Limb (tissue), 2 donors: ENCODE data around the gene CHN1.

Source experiments
- DNase-seq, 2 donors: peaks; one replicate each; pipeline ENCODE4 v3.0.0-alpha.2; 2016; ENCODE audit errors: extremely low spot score in 2 of 2

Gene CHN1

GRCh38 chr2:174873471-174873870 is 131.7 kb downstream of the CHN1 start:
- no peak for DNase-seq

DNA sequence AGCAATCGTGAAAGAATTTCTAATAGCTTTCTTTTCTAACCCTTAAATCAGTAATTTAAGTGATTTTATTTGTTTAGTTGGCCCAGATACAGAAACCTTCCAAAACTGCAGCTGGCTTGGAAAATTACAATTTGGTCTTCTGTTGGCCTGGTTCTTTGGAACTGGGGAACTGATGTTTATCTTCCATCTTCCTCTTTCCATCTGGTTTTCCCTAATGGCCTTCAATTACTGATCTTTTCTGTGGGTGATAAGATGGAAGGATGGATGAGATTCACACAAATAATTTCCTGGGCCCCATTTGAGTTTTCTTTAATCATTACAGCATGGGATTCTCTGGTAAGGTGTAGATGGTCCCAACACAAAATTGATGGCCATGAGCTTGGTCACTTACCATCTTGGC is 134.4 kb downstream of the CHN1 start:
- no peak for DNase-seq

DNA sequence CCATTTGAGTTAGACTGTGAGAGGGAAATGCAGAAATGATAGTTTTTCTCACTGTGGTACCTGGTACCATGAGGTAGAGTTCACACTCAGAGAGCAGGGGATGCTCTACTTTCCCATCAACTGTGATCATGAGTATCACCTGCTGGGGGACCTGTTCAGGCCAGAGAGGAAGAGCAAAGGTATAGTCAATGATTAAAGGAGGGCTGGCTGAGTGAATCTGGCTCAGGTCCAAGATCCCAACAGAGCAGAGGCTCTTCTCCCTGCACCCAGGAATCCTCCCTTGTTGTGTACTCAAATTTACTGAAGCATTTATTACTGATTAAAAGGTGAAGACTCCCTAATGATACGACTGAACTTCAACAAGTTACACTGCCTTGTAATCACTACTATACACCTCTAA is 136.3 kb downstream of the CHN1 start:
- DNase-seq = no peak

GRCh38 chr2:174866421-174866820 is 138.8 kb downstream of the CHN1 start:
- DNase-seq = no peak

DNA sequence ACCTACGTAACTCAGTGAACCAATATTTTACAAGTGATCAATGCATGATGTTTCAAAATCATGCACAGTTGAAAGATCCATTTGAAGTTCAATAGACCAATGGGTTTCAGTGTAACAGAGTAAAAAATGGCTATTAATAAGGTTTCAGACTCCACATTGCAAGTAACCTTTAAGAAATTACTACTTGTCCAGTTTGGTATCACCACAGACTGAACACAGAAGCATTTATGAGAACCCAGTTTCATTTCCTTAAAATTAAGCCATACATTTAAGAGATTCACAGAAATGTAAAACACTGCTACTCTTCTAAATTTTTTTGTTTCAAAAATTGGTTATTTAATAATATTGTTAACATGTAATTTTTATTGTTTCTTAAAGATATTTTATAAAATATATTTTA is 142.0 kb downstream of the CHN1 start:
- no peak for DNase-seq

- DNase-seq = no peak
These were observed 145.5 kb downstream of the CHN1 start for GRCh38 chr2:174859563-174860169.

GRCh38 chr2:174858745-174859144 is 146.4 kb downstream of the CHN1 start:
- no peak for DNase-seq

DNA sequence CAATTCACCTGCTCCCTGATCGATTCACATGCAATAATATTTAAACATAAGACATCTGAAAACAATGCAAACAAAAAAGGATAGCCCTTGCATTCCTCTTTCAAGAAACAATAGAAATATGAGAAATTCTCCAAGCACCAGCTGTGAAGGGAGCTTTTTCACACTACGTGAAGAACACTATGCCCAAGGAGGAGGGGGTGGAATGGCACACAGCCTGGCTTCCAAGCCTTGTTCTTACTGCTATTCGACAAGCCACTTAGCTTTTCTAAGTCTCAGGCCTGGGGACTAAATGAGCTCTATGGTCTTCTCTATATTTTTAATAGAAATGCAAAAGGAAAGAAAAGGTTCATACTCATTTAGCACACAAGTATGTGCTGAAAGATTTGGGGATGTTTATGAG is 148.7 kb downstream of the CHN1 start:
- no peak for DNase-seq

- DNase-seq = peak in 1 of 2 donors; percentile 66
These were observed 157.9 kb downstream of the CHN1 start for GRCh38 chr2:174846941-174847938.

DNA sequence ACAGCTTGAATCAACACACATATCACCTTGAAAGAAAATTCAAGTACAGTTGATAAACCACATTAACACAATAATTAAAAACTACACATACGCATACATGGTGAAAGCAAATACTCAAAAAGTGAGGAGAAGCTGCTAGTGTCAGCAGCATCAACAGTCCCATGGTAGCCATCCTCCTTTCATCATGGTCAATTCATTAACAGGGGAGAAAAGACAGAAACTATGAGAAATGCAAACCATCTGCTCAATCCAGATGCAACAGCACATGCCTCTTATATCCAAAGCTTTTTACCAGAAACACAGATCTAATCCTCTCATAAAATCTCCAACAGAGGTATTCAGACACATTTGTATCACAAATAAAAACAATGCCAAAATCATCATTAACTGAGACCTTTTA is 159.0 kb downstream of the CHN1 start:
- DNase-seq = no peak

DNA sequence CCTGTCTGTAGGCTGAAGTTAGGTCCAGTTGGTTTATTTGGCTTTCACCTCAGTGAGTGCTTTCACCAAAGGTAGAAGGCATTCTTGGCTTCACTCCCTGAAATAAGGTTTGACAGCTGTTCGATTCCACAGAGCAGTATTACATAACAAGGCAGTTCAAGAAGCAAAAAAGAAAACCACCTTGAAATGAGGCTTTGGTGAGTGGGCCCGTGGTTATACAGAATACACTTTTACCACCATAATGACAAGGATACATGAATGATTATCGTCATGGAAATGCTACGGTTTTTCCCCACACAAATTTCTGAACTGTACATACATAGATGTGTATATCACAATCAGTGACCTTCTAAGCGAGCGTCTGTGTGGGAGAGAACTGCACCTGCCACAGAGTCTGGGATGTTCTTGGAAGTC is 160.9 kb downstream of the CHN1 start:
- no peak for DNase-seq

- no peak for DNase-seq
These were observed 162.7 kb downstream of the CHN1 start for GRCh38 chr2:174842496-174842895.

GRCh38 chr2:174841936-174842335 is 163.2 kb downstream of the CHN1 start:
- DNase-seq = no peak

DNA sequence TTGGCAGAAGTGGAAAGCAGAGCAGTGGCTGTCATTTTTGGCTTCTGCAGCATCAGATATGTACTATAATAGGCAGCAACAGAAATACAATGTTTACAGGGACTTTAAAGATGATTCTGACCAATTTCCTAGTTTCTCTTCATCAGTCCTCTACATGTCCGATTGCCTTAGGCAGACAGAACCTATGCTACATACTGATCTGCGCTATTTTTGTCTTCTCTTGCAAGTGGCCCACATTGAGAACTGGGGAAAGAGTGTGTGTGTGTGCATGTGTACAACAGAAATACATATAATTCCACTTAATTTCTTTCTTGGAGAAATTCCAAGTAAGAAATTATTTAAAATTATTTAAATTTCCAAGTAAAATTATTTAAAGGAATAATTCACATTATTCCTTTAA is 163.8 kb downstream of the CHN1 start:
- DNase-seq = no peak

DNA sequence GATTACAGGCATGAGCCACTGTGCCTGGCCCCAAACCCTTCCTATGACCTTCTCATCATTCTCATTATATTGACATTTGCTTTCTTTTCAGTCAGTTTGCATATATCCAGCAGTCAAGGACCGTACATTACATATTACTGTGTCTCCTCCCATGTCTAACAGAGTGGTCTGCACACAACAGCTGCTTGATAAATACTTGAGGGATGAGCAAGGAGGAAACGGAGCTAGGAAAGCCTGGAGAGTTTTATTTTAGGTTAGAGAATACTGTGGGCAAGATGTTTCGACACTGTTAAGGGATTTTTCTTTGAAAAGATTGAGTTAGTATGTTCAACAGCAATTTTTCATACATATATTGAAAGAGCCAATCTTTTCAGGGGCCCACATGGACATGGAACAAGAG is 164.7 kb downstream of the CHN1 start:
- DNase-seq = no peak

- no peak for DNase-seq
These were observed 165.5 kb downstream of the CHN1 start for GRCh38 chr2:174839662-174840061.

DNA sequence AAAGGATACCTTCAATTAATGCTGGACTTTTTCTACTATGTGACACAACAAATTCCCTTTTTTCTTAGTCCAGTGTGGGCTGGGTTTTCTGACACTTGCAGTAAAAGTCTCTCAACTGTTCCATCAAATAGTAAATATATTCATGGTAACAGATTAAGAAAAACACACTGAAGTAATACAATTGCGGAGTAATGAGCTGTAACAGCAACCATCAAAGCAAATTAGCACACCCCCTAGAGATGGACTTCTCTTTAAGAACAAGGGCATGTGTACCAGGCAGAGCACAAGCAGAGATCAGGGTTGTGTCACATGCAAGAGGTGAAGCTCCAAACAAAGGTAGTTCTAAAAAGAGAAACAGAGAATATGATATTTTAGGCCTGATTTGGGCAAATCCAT is 168.2 kb downstream of the CHN1 start:
- no peak for DNase-seq

DNA sequence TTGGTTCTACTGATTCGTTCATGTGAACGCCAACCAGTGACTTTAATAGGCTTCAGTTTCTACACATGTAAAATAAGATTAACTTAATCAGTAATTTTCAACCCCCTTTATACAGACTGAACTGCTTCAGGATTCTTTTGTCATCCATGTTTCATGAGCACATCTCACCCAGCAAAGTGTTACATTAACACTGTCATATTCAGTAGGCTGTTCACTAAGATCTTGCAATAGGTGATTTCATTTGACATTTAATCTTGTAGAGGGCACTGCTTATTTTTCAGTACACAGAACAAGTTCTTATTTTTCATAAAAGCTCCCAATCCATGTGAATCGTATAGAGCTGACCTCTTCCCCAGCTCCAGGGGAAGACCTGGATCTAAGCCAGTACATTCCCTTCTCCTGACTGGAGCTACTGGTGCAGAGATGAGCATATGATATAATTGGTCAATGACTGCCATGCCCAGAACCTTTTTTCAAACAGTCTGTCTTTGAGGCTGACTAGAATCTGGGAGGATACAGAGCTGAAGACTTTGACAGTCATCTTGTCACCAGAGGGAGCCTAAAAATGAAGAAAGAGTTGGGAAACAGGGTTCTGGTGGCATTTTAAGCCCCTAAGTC is 168.7 kb downstream of the CHN1 start:
- no peak for DNase-seq

- DNase-seq = no peak
These were observed 169.4 kb downstream of the CHN1 start for GRCh38 chr2:174835797-174836255.

DNA sequence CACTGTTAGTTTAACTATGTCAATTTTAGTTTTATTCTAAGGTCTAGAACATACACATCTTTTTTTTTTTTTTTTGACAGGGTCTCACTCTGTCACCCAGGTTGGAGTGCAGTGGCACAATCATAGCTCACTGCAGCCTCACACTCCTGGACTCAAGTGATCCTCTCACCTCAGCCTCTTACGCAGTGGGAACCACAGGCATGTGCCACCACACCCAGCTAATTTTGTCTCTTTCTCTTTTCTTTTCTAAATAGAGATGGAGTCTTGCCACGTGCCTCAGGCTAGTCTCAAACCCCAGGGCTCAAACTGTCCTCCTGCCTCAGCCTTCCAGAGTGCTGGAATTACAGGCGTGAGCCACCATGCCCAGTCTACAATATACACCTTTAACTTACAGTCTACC is 171.4 kb downstream of the CHN1 start:
- DNase-seq = no peak

- DNase-seq = no peak
These were observed 174.6 kb downstream of the CHN1 start for GRCh38 chr2:174830561-174830960.

DNA sequence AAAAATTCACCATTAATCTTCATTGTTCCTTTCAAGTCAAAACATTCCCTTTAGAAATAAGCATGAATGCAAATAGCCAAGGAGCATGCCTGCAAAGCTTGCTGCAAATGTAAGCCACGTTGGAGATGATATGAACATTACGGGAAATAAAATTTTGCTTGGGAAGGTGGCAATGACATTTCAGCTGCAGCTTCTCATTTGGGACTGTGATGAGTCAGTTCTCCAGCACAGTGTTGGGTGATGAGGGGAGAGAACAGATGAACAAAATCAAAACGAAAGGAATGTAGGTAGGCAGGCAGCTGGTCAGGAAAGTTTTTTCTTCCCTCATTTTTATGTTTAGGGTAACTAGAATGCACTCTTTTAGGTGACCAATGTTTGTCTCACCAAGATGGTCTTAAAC is 175.6 kb downstream of the CHN1 start:
- no peak for DNase-seq
